ENCODE results near the gene DCAF16. TPM values are rescaled to one million over a fixed set of nuclear protein-coding genes. Genes with fewer than 3 reads are reported as not detected.

DCAF16 gene
- total RNA-seq, 1 experiment from 2014 or later: 46.2 TPM

- Histone ChIP-seq H2BK120ac (ENCODE audit: low read depth, low read length, poor library complexity, severe bottlenecking) (no peak overlapping the region), H2AFZ (ENCODE audit: low read length) (no peak overlapping the region), H3T11ph (ENCODE audit: low read length) (no peak overlapping the region), H4K8ac (replicated peaks; ENCODE audit: insufficient read length, low read depth, low read length) (no peak overlapping the region), H4K20me1 (ENCODE audit: control insufficient read depth, insufficient read depth, insufficient read length) (no peaks in the 10 kb centered on the region), H3K4ac (ENCODE audit: low read depth, low read length) (no peak overlapping the region), H3K23me2 (ENCODE audit: insufficient read length, low read depth, low read length, poor library complexity, severe bottlenecking) (peaks cover 3% of the 10 kb centered on the region), H2BK15ac (ENCODE audit: low read depth, low read length) (no peak overlapping the region), H3K79me1 (ENCODE audit: insufficient read depth, low read depth, low read length, poor library complexity, severe bottlenecking) (peaks cover 5% of the 10 kb centered on the region), H3K4me1 (ENCODE audit: insufficient read depth, low read length) (peaks cover 2% of the 10 kb centered on the region; the same call in 1 of the 2 replicates), H3K23ac (ENCODE audit: insufficient read length, low read depth, low read length) (no peak overlapping the region), H3K14ac (ENCODE audit: insufficient read depth, low read length) (peak overlapping the region; percentile 85), H2AK5ac (ENCODE audit: insufficient read length, low read length) (no peak overlapping the region), H3K27ac (ENCODE audit: insufficient read length, low read depth, low read length) (no peak overlapping the region), H3K79me2 (ENCODE audit: insufficient read depth, low read length) (peaks cover 33% of the 10 kb centered on the region; the same call in 1 of the 2 replicates), H2BK12ac (ENCODE audit: insufficient read length, low read depth, low read length) (no peak overlapping the region), H3K18ac (ENCODE audit: insufficient read length, low read depth, low read length) (peak overlapping the region; percentile 78), H3K9me3 (ENCODE audit: control insufficient read depth, low read depth, low read length) (no peaks in the 10 kb centered on the region), H3K27me3 (ENCODE audit: insufficient read depth, low read length) (no peaks in the 10 kb centered on the region), H4K91ac (ENCODE audit: insufficient read length, low read depth, low read length) (no peak overlapping the region), H3K56ac (ENCODE audit: insufficient read length, low read depth, low read length) (no peak overlapping the region), H2BK20ac (ENCODE audit: low read depth, low read length, poor library complexity, severe bottlenecking) (no peak overlapping the region), H4K5ac (ENCODE audit: insufficient read length, low read depth, low read length) (no peak overlapping the region), H3K4me2 (ENCODE audit: insufficient read depth, insufficient read length, low read length) (peak overlapping the region; percentile 29), H2BK5ac (ENCODE audit: insufficient read length, low read length) (no peak overlapping the region), H3K9ac (ENCODE audit: extremely low read depth, insufficient read length, low read length) (peak overlapping the region; percentile 92)
- no peak for DNase-seq
- peaks cover 0 to 6% of the 10 kb centered on the region in 2 experiments; a peak in 1 of 5 replicates for H3K9me3 Mint-ChIP-seq
- peak overlapping the region; percentile 96 to 100 (median 99); a peak in 6 of 7 replicates for H3K27ac Mint-ChIP-seq
- no CpG with 5 or more reads among the region's 48 CpGs for WGBS (ENCODE audit: extremely low coverage, insufficient read length, low lambda C conversion rate)
- TF ChIP-seq CTCF (conservative IDR thresholded peaks at IDR 0.05): no peak
- peaks cover 29 to 65% (median 33%) of the 10 kb centered on the region in 3 experiments; a peak in 6 of 7 replicates for H3K36me3 Mint-ChIP-seq (ENCODE audit: insufficient read depth in 1 of 3, low read depth in 3 of 3)
- no peaks in the 10 kb centered on the region for H3K27me3 Mint-ChIP-seq (ENCODE audit: low read depth)
- H3K4me3 Mint-ChIP-seq: peak overlapping the region; percentile 98 to 100
- H3K4me1 Mint-ChIP-seq: peaks cover 35 to 39% of the 10 kb centered on the region in 2 experiments
These were observed 584 bp upstream of the DCAF16 start for GRCh38 chr4:17811078-17811603.

All from H9 (cell line).